ENCODE results near the gene MATN3. TPM values are rescaled to one million over a fixed set of nuclear protein-coding genes. Genes with fewer than 3 reads are reported as not detected.

Gene MATN3
- total RNA-seq, 2 donors from 2014 or later, result 0.12 to 0.13 TPM

GRCh38 chr2:20034821-20035220, 22.4 kb upstream of the MATN3 start:
- Histone ChIP-seq H3K27me3 (no peaks in the 10 kb centered on the region), H3K9ac (ENCODE audit: low read depth in 2 of 2, low read length in 2 of 2) (no peak overlapping the region)

GRCh38 chr2:20034218-20034617, 21.8 kb upstream of the MATN3 start:
- no peaks in the 10 kb centered on the region for H3K27me3 ChIP-seq
- no peak for TF ChIP-seq CTCF (IDR thresholded peaks at IDR 0.05)
- DNase-seq, result no peak
- no peak overlapping the region for H3K4me3 ChIP-seq
- no peaks in the 10 kb centered on the region for H3K9me3 ChIP-seq
- peaks cover 4% of the 10 kb centered on the region for H3K36me3 ChIP-seq
- H3K4me1 ChIP-seq, result no peaks in the 10 kb centered on the region
- intact Hi-C loops (cut with DNase I), result no loop called here
- H3K9ac ChIP-seq (ENCODE audit: low read depth in 2 of 2, low read length in 2 of 2), result no peak overlapping the region
- H3K27ac ChIP-seq, result no peak overlapping the region

More at GRCh38 chr2:20034821-20035220, 22.4 kb upstream of the MATN3 start:
- no peak for DNase-seq
- TF ChIP-seq CTCF (IDR thresholded peaks at IDR 0.05), result no peak
- Histone ChIP-seq H3K27ac (no peak overlapping the region), H3K4me3 (no peak overlapping the region), H3K36me3 (peaks cover 7% of the 10 kb centered on the region), H3K9me3 (no peaks in the 10 kb centered on the region), H3K4me1 (no peaks in the 10 kb centered on the region)
- intact Hi-C loops (cut with DNase I), result no loop called here

DNA sequence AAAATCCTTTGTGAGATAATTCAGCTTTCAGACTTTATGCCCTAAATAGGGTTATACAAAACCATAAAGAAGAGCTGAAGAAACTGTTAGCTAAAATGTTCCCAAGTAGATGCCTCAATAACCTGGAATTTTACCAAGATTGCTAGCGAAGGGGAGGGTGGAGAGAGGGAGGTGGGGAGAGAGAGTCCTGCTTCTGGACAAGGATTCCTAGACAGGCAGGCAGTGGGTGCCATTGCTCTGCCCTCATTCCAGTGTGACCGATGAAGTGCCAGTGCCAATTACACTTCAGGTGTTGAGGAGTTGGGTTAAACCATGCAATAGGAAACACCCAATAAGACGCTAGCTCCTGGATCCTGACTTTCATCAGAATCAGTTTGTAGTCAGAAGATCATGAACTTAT, 20.9 kb upstream of the MATN3 start:
- no peak for DNase-seq
- TF ChIP-seq CTCF (IDR thresholded peaks at IDR 0.05), result no peak
- intact Hi-C loops (cut with DNase I), result no loop called here

DNA sequence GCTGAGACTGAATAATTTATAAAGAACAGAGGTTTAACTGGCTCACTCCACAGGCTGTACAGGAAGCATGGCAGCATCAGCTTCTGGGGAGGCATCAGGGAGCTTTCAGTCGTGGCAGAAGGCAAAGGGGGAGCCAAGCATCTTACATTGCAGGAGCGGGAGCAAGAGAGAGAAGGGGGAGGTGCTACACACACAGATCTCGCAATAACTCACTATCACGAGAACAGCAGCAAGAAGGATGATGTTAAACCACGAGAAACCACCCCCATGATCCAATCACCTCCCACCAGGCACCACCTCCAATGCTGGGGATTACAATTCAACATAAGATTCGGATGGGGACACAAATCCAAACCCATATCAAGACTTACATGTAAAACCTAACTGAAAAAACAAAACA, 17.8 kb upstream of the MATN3 start:
- no peaks in the 10 kb centered on the region for H3K36me3 ChIP-seq
- H3K27ac ChIP-seq, result no peak overlapping the region
- no peak overlapping the region for H3K4me3 ChIP-seq
- H3K9ac ChIP-seq (ENCODE audit: low read depth in 2 of 2, low read length in 2 of 2), result no peak overlapping the region
- H3K9me3 ChIP-seq, result no peaks in the 10 kb centered on the region
- no peak for DNase-seq
- intact Hi-C loops (cut with DNase I), result no loop called here
- no peak for TF ChIP-seq CTCF (IDR thresholded peaks at IDR 0.05)
- H3K27me3 ChIP-seq, result no peaks in the 10 kb centered on the region
- H3K4me1 ChIP-seq, result no peaks in the 10 kb centered on the region

More for the DNA sequence above, 20.9 kb upstream of the MATN3 start:
- Histone ChIP-seq H3K4me3 (no peak overlapping the region), H3K36me3 (no peaks in the 10 kb centered on the region), H3K4me1 (no peaks in the 10 kb centered on the region), H3K9ac (ENCODE audit: low read depth in 2 of 2, low read length in 2 of 2) (no peak overlapping the region), H3K27ac (no peak overlapping the region), H3K9me3 (no peaks in the 10 kb centered on the region), H3K27me3 (no peaks in the 10 kb centered on the region)

DNA sequence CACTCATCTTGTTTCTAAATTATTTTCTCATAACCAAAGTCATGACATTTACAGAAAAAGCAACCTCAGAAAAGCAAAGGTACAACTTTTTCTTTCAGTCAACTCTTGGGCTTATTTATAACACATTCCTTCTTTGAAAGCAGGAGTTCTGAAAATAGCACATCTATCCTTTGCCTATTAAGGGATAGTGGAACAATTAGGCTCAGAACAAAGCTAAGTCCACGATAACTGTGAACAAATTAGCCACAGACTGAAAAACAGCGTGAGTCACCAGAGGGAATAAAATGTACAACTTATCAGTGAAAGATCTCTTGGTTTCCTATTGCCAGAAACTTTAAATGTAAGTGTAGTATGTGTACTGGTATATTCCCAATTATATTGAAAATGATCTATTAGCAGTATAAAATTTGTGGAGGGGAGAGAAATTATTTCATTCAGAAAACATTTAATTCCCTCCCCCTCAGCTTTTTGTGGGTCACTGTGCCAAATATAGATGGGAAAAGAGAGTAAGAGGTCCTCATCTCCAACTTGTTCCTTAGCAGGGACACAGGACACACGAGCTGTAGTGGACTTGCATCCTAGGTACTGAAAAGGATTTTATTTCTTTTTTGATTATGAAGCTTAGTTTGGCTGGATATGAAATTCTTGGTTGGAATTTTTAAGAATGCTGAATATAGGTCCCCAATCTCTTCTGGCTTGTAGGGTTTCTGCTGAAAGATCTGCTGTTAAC, 15.4 kb upstream of the MATN3 start:
- Histone ChIP-seq H3K4me1 (no peaks in the 10 kb centered on the region), H3K27me3 (no peaks in the 10 kb centered on the region), H3K4me3 (no peak overlapping the region), H3K9ac (ENCODE audit: low read depth in 2 of 2, low read length in 2 of 2) (no peak overlapping the region), H3K36me3 (no peaks in the 10 kb centered on the region), H3K27ac (no peak overlapping the region), H3K9me3 (no peaks in the 10 kb centered on the region)
- intact Hi-C loops (cut with DNase I), result no loop called here
- TF ChIP-seq CTCF (IDR thresholded peaks at IDR 0.05), result no peak
- DNase-seq, result no peak
